ENCODE results near the gene TUT4.

Gene TUT4

DNA sequence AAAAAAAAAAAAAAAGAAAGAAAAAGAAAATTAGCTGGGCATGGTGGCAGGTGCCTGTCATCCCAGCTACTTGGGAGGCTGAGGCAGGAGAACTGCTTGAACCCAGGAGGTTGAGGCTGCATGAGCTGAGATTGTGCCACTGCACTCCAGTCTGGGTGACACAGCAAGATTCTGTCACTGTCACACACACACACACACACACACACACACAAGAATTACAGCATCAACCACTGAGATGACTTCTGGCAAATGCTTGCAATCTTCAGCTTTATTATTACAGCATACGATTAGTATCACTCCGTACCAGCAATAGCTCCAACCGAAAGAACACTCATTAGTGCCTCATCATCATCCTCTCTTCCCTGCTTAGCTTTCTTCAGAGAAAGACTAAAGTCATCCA, 153.3 kb downstream of the TUT4 start:
- DNase-seq, result no peak

DNA sequence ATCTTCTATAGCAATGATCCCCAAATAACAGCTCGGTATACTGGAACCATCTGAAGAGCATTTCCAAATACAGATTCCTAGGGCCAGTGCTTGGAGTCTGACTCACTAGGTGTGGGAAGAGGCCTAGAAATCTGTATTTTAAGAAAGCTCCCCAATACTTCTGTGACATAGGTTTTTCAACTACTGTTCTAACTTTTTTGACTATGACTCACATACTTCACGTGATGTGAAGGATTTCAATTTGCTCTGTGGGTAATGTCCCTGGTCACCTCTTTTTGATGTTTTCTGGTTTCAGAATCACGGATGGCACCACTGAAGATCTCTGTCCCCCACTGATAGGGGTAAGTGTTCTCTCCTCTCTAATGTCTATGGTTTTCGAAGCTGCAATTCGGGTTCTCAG, 159.7 kb downstream of the TUT4 start:
- no peak for DNase-seq

DNA sequence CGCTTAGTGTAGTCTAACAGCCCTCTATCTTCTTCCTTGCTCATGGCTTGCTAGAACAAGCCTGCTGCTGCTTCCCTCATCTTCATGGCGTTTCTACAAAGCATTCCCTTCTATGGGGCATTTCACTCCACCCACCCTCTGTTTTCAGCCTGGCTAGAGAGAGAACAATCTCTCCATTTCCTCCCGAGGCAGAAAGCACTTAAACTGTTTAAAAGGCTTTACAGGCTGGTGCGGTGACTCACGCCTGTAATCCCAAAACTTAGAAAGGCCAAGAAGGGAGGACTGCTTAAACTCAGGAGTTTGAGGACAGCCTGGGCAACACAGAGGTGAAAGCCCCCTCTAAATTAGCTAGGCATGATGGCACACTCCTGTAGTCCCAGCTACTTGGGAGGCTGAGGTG, 166.4 kb downstream of the TUT4 start:
- DNase-seq, result no peak

DNA sequence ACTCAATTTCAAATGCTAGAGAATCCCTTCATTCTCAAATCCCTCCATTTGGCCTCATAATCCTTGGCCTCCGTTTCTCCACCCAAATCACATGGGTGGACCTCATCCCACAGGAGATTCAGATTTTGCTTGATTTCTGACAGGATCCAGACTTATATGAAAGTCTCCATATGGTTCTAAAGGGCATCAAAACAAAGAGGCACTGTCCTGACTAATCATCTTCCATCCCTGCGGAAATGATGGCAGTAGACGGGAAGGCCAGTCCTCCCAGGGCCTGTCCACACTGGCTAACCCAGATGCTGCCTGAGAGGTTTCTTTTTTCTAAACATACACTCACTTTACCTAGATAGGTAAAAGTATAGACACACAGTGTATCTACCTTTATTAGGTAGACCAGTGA, 167.5 kb downstream of the TUT4 start:
- DNase-seq, result no peak

Data from NCI-H2029 treated with DMSO at 0.1 percent for 48 hours (cell line).